T-helper 17 cell (primary cell): ENCODE data around the gene GRM8. TPM values are rescaled to one million over a fixed set of nuclear protein-coding genes. Genes with fewer than 3 reads are reported as not detected.

Experiments used
- ATAC-seq: fragments of 150-1000 bp; cut with Tn5 transposase; 2 replicates; pipeline ENCODE4 v1.10.0; 2021; ENCODE audit warnings: mild to moderate bottlenecking, moderate library complexity
- DNase-seq, 3 donors: peaks; one replicate each; pipeline versions ENCODE4 v3.0.0 to v3.0.0-alpha.2; 2020 to 2021
- H3K9me3 ChIP-seq: one replicate; pipeline ENCODE4 v1.7.0; 2013; ENCODE audit warnings: low read length, mild to moderate bottlenecking; ENCODE audit not compliant: control insufficient read depth, poor library complexity, severe bottlenecking
- H3K27ac Mint-ChIP-seq: one replicate; pipeline ENCODE4 v1.8.0; 2022; ENCODE audit warnings: mild to moderate bottlenecking, moderate library complexity, mixed read lengths
- H3K27me3 Mint-ChIP-seq: one replicate; pipeline ENCODE4 v1.8.0; 2022; ENCODE audit warnings: mixed read lengths
- H3K36me3 Mint-ChIP-seq: one replicate; pipeline ENCODE4 v1.8.0; 2022; ENCODE audit warnings: low read depth, mixed read lengths
- H3K4me1 Mint-ChIP-seq: one replicate; pipeline ENCODE4 v1.8.0; 2022; ENCODE audit warnings: mild to moderate bottlenecking, mixed read lengths
- H3K4me3 Mint-ChIP-seq: one replicate; pipeline ENCODE4 v1.8.0; 2022; ENCODE audit warnings: mild to moderate bottlenecking, moderate library complexity, mixed read lengths
- total RNA-seq, 4 donors: library from RNA in 2 of 4; stranded (reverse) in 2 of 4; gene quantifications; one replicate each; pipeline ENCODE4 v1.2.3 and lab custom pipeline; 2022 to 2026

GRM8 gene
- total RNA-seq, 2 donors from 2014 or later, result not detected

DNA sequence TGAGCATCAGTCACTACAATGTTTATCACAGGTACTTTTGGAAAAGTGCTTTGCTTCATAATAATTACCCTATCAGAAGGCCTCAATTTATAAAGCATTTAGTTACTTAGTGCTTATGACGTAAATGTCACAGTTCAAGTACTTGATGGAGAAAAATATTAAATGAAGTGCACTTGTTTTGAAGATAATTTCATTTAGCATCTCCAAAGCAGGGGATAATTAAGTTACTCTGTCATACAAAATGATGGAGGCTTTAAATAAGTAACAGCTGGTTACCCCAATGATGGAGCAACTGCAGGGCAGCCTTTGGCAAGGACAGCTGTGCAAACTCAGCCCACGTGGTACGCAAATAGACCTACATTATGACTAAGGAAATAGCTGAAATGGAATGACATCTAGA lies 768.8 kb downstream of the GRM8 start:
- no peak overlapping the region for H3K4me3 Mint-ChIP-seq
- no peaks in the 10 kb centered on the region for H3K36me3 Mint-ChIP-seq
- ATAC-seq (no peak), DNase-seq (no peak)
- H3K9me3 ChIP-seq, result no peaks in the 10 kb centered on the region
- no peaks in the 10 kb centered on the region for H3K27me3 Mint-ChIP-seq
- no peak overlapping the region for H3K27ac Mint-ChIP-seq
- H3K4me1 Mint-ChIP-seq, result no peaks in the 10 kb centered on the region

DNA sequence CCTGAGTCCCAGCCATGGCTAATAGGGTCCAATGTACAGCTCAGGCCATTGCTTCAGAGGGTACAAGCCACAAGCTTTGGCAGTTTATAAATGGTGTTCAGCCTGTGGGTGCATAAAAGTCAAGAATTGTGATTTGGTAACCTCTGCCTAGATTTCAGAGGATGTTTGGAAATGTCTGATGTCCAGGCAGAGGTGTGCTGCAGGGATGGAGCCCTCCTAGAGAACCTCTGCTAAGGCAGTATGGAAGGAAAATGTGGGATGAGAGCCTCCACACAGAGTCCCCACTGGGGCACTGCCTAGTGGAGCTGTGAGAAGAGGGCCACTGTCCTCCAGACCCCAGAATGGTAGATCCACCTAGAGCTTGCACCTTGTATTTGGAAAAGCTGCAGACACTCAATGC lies 779.9 kb downstream of the GRM8 start:
- Mint-ChIP-seq H3K4me1 (no peaks in the 10 kb centered on the region), H3K36me3 (no peaks in the 10 kb centered on the region), H3K4me3 (no peak overlapping the region), H3K27me3 (no peaks in the 10 kb centered on the region), H3K27ac (no peak overlapping the region)
- ATAC-seq (no peak), DNase-seq (no peak)
- no peaks in the 10 kb centered on the region for H3K9me3 ChIP-seq

DNA sequence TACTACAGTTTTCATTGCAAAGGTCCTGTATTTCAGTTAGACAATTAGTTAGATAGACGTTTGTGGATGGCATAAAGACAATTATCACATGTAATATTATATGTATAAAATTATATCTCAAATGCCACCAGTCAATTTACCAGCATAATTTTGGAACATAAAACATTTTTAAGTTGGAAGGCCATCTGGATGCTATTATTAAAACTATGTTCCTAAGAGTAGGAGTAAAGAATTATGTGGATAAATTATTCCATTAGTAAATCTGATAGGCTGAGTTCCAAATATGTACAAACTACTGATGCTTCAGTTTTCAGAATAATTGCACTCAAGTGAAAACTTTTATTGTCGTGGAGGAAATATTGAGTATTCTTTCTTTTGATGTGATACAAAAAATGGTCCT lies 790.3 kb downstream of the GRM8 start:
- Mint-ChIP-seq H3K36me3 (no peaks in the 10 kb centered on the region), H3K4me3 (no peak overlapping the region), H3K27me3 (no peaks in the 10 kb centered on the region), H3K27ac (no peak overlapping the region), H3K4me1 (no peaks in the 10 kb centered on the region)
- DNase-seq (no peak), ATAC-seq (no peak)
- no peaks in the 10 kb centered on the region for H3K9me3 ChIP-seq

DNA sequence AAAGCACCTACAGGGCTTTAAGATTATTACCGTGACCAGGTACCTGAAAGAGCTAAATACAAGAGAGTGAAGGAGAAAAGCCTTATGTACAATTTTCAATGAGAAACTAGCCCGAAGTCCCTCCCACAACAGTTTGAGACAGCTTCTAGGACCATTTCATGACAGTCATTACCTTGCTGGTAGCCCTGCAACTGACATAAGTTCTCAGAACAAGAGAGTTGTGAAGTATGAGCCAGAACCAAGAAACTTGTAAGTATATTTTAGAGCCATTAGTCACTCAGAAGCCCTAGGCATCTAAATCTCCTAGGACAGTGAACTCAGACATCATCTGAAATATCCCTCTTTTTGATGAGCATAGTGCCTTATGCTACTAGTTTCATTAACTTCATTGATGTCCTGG lies 792.1 kb downstream of the GRM8 start:
- H3K4me1 Mint-ChIP-seq, result no peaks in the 10 kb centered on the region
- no peaks in the 10 kb centered on the region for H3K27me3 Mint-ChIP-seq
- ATAC-seq (no peak), DNase-seq (no peak)
- H3K36me3 Mint-ChIP-seq, result no peaks in the 10 kb centered on the region
- no peak overlapping the region for H3K27ac Mint-ChIP-seq
- no peak overlapping the region for H3K4me3 Mint-ChIP-seq
- no peaks in the 10 kb centered on the region for H3K9me3 ChIP-seq

DNA sequence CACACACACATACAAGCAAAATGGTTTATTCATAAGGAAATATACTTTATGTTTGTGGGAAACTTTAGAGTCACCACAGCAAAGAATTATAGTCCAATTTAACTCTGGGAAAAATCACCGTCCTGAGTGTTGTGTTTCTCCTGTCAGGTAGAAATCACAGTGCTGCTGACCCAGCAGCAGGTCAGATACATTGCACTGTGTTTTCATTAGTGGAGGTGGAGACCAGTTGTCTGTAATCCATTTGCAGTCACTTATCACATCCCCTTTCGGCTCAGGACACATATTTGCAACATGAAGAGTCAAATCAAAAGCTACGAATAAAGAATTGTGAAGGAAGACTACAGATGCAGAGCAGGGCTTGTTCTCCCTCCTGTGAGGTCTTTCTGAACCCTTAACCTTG lies 799.6 kb downstream of the GRM8 start:
- Mint-ChIP-seq H3K27ac (no peak overlapping the region), H3K36me3 (no peaks in the 10 kb centered on the region), H3K4me3 (no peak overlapping the region), H3K27me3 (no peaks in the 10 kb centered on the region), H3K4me1 (no peaks in the 10 kb centered on the region)
- DNase-seq (no peak), ATAC-seq (no peak)
- no peaks in the 10 kb centered on the region for H3K9me3 ChIP-seq

DNA sequence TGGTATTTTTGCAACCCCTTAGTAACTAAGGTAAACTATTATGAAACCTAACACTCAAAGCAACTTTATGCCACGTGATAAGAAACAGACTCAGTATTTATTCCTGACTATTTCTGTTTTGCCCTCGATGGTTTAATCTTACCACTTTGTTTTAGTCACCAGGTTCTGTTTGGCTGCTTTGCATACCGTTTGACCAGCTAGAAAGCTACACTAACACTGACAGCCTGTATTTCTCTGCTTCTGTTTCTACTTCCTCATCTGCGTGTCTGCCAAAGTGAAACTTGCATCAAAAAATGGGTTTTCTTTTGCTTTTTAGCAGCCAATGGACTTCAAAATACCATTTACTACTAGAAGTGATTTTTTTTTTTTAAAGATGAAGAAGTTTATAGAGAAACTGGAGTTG lies 802.5 kb downstream of the GRM8 start:
- Mint-ChIP-seq H3K4me1 (no peaks in the 10 kb centered on the region), H3K27me3 (no peaks in the 10 kb centered on the region), H3K27ac (no peak overlapping the region), H3K36me3 (no peaks in the 10 kb centered on the region), H3K4me3 (no peak overlapping the region)
- no peaks in the 10 kb centered on the region for H3K9me3 ChIP-seq
- no peak for ATAC-seq
- DNase-seq, result no peak

DNA sequence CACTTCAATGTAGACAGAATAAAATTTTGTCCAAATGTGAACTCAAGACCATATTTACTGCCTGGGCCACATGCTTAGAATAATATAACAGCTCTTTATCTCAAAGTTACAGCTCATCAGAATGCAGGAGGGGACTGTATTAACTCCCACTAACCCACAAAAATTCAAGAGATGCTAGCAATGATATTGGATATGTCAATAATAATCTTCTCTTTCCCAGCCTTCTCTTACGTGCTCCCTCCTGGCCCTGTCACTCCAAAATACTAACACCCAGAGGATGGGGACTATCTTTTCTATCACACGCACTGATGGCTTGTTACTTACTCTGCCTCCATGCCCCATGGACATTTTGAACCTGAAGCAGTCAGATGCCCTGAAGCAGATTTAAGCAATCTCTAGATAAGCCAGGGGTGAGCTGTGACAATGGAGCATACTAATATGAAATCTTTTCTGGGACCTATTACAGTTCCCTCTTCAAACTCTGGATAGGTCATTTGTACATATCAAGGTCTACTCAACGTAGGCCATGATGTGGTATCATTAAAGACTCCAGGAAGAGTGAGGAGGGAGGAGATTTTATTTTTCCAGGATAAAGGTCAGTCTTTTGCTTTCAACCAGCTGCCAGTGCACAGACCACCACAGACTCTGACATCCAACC lies 803.0 kb downstream of the GRM8 start:
- no peaks in the 10 kb centered on the region for H3K4me1 Mint-ChIP-seq
- H3K27ac Mint-ChIP-seq, result no peak overlapping the region
- no peak overlapping the region for H3K4me3 Mint-ChIP-seq
- H3K9me3 ChIP-seq, result no peaks in the 10 kb centered on the region
- DNase-seq (no peak), ATAC-seq (no peak)
- H3K36me3 Mint-ChIP-seq, result no peaks in the 10 kb centered on the region
- H3K27me3 Mint-ChIP-seq, result no peaks in the 10 kb centered on the region

DNA sequence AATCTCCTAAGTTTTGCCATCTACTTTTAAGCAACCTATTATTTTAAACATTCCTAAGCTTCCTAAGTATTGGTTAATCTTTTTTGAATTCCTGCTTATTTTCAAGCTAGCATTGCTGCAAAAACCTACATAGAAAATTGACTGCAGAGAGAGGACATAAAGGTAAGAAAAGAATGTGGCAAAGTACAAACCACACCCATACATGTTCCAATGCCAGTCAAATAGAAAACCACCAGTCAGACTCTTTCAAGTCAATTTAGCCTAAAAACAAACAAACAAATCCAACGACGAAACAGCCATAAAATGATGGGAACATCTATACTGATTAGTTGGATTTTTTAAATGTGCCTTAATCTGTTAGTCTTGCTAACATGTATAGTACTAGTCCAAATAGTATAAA lies 804.8 kb downstream of the GRM8 start:
- ATAC-seq (no peak), DNase-seq (no peak)
- H3K4me3 Mint-ChIP-seq, result no peak overlapping the region
- H3K36me3 Mint-ChIP-seq, result no peaks in the 10 kb centered on the region
- no peaks in the 10 kb centered on the region for H3K27me3 Mint-ChIP-seq
- H3K27ac Mint-ChIP-seq, result no peak overlapping the region
- H3K9me3 ChIP-seq, result no peaks in the 10 kb centered on the region
- no peaks in the 10 kb centered on the region for H3K4me1 Mint-ChIP-seq

DNA sequence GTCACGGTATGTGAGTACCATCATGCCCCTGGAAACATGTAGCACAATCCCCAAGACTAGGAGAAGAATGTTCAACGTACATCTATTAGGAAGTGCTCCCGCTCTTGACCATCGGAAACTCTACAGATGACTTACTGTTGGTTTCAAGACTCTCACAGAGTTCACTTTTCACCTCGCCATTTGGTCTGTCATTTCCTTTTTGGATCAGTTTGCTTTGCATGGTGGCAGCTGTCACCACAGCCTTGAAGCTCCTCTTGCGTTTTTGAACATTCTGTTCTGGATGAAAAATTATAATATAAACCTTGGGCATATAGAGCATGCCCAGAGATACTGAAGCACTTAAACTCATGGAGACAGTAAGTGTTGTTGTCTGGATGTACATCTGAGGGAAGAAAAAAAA lies 806.8 kb downstream of the GRM8 start:
- H3K4me1 Mint-ChIP-seq, result no peaks in the 10 kb centered on the region
- H3K4me3 Mint-ChIP-seq, result no peak overlapping the region
- no peaks in the 10 kb centered on the region for H3K36me3 Mint-ChIP-seq
- no peaks in the 10 kb centered on the region for H3K9me3 ChIP-seq
- ATAC-seq, result no peak
- no peak overlapping the region for H3K27ac Mint-ChIP-seq
- H3K27me3 Mint-ChIP-seq, result no peaks in the 10 kb centered on the region
- DNase-seq, result no peak

DNA sequence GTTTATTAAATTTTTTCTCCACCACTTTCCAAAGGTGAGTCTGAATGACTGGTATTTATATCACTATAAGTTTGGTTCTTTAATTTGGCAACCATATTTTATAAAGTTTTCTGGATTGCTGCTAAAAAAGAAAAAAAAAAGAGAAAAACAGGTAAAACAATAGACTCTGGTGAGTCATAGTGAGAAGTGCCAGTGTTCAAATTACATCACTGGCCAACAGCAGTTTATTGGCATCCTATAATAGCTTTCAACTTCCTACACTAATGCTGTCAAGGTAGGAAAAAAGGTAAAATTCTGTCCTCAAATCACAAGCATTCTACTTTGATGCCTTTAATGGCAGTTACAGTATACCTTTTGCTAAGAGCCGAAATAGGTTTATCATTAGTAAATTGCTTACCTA lies 808.8 kb downstream of the GRM8 start:
- ATAC-seq (no peak), DNase-seq (no peak)
- no peak overlapping the region for H3K4me3 Mint-ChIP-seq
- no peaks in the 10 kb centered on the region for H3K36me3 Mint-ChIP-seq
- H3K27me3 Mint-ChIP-seq, result no peaks in the 10 kb centered on the region
- no peaks in the 10 kb centered on the region for H3K4me1 Mint-ChIP-seq
- H3K9me3 ChIP-seq, result no peaks in the 10 kb centered on the region
- H3K27ac Mint-ChIP-seq, result no peak overlapping the region

DNA sequence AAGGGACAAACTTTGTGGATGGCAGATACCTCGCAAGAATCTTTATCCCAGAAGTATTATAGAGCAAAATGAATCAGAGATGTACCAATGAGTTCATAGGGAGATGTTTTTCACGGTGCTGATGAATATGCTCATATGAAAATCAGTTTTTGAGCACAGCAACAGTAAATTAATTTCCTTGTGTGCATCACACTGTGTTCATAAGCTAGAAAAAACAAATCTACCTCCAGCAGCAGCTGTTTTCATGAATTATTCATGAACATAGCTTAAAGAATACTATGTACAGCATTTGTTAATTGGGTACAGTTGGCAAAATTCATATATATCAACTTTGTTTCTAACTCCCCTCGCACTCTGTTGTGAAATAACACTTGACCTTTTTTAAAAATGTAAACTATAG lies 809.8 kb downstream of the GRM8 start:
- Mint-ChIP-seq H3K36me3 (no peaks in the 10 kb centered on the region), H3K4me3 (no peak overlapping the region), H3K27ac (no peak overlapping the region), H3K27me3 (no peaks in the 10 kb centered on the region), H3K4me1 (no peaks in the 10 kb centered on the region)
- ATAC-seq (no peak), DNase-seq (no peak)
- H3K9me3 ChIP-seq, result no peaks in the 10 kb centered on the region

DNA sequence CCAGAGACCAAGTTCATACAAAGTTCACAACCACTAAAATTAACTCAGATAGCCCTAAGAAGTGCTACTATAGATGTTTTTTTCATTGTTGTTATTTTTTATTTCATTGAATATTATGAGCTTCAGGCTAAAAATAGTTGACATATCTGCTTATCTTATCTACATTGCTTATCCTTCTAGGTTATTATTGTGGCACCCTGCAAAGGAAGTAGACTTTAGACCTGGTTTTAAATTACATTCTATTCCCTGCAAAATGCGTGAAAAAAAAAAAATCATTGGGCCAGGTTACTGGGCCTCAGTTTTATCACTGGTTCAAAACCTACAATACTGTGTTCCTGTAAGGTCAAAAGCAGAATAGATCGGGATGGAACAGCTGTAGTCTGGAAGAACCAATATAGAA lies 811.0 kb downstream of the GRM8 start:
- no peak for ATAC-seq
- no peak overlapping the region for H3K4me3 Mint-ChIP-seq
- H3K9me3 ChIP-seq, result no peaks in the 10 kb centered on the region
- no peak for DNase-seq
- H3K27ac Mint-ChIP-seq, result no peak overlapping the region
- H3K27me3 Mint-ChIP-seq, result no peaks in the 10 kb centered on the region
- no peaks in the 10 kb centered on the region for H3K36me3 Mint-ChIP-seq
- no peaks in the 10 kb centered on the region for H3K4me1 Mint-ChIP-seq

DNA sequence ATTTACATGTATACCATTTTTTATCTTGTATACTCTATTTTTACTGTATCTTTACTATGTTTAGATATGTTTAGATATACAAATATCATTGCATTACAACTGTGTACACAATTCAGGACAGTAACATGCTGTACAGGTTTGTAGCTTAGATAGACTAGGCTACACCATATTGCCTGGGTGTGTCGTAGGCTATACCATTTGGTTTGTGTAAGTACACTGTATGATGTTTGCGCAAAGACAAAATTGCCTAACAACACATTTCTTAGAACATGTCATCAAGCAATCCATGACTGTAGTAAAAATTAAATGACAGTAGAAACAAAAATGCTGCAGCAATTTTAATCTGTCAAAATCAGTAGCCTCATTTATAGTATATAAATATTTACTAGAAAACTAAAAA lies 812.2 kb downstream of the GRM8 start:
- H3K27ac Mint-ChIP-seq, result no peak overlapping the region
- ATAC-seq (no peak), DNase-seq (no peak)
- H3K9me3 ChIP-seq, result no peaks in the 10 kb centered on the region
- no peaks in the 10 kb centered on the region for H3K27me3 Mint-ChIP-seq
- H3K36me3 Mint-ChIP-seq, result no peaks in the 10 kb centered on the region
- H3K4me1 Mint-ChIP-seq, result no peaks in the 10 kb centered on the region
- no peak overlapping the region for H3K4me3 Mint-ChIP-seq

DNA sequence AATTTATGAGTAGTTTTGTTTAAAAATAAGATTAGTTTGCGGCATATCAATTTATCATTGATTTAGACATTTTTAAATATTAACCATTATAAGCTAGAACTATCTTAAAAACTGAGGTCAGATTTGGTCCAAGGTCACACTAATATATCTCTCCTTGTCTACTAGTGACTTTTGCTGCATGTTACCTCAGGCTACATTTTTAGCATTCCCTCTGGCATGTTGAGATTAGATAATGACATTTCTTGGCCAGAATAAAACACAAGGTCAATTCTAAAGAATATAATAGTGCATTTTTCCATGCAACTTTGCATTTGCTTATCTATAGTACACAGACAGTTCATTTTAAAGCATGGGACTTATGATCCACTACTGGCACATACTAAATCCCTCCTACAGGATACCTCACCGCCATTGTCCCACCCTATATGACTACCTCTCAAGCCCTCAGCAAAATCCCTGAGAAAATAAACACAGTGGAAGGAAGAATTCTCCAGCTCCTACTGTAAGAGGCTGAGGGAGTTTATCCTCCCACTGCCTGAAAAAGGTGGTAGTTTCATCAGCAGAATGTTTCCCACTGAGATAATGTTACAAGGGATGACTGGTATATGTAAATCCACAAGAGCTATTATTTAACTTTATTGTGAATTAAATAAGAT lies 816.4 kb downstream of the GRM8 start:
- H3K27ac Mint-ChIP-seq, result no peak overlapping the region
- no peaks in the 10 kb centered on the region for H3K36me3 Mint-ChIP-seq
- H3K27me3 Mint-ChIP-seq, result no peaks in the 10 kb centered on the region
- H3K9me3 ChIP-seq, result no peaks in the 10 kb centered on the region
- no peaks in the 10 kb centered on the region for H3K4me1 Mint-ChIP-seq
- DNase-seq (no peak), ATAC-seq (no peak)
- H3K4me3 Mint-ChIP-seq, result no peak overlapping the region
